Measurements from ENCODE around the gene AMBRA1. TPM values are rescaled to one million over a fixed set of nuclear protein-coding genes. Genes with fewer than 3 reads are reported as not detected.
A peak's percentile ranks its signal among the peaks of the same experiment; 100 is the strongest.

AMBRA1 gene
- total RNA-seq, 1 donor from 2014 or later = 45.3 TPM

GRCh38 chr11:46528445-46529094 is 65.3 kb downstream of the AMBRA1 start:
- peak overlapping the region; percentile 47 for H3K27ac Mint-ChIP-seq
- H3K9me3 Mint-ChIP-seq (ENCODE audit: low read depth) = no peaks in the 10 kb centered on the region
- TF ChIP-seq CTCF (IDR thresholded peaks at IDR 0.05; ENCODE audit: unreplicated experiment) = no peak
- H3K27me3 Mint-ChIP-seq = no peaks in the 10 kb centered on the region
- H3K4me3 Mint-ChIP-seq (ENCODE audit: low read depth) = no peak overlapping the region
- DNase-seq (ENCODE audit: low spot score, unreplicated experiment) = no peak
- H3K4me1 Mint-ChIP-seq (ENCODE audit: low read depth) = peaks cover 10% of the 10 kb centered on the region
- peaks cover 1% of the 10 kb centered on the region for H3K36me3 Mint-ChIP-seq (ENCODE audit: insufficient read depth)

GRCh38 chr11:46527591-46528130 is 66.2 kb downstream of the AMBRA1 start:
- H3K4me3 Mint-ChIP-seq (ENCODE audit: low read depth) = no peak overlapping the region
- H3K27ac Mint-ChIP-seq = no peak overlapping the region
- DNase-seq (ENCODE audit: low spot score, unreplicated experiment) = no peak
- H3K9me3 Mint-ChIP-seq (ENCODE audit: low read depth) = no peaks in the 10 kb centered on the region
- H3K36me3 Mint-ChIP-seq (ENCODE audit: insufficient read depth) = no peaks in the 10 kb centered on the region
- H3K4me1 Mint-ChIP-seq (ENCODE audit: low read depth) = peaks cover 14% of the 10 kb centered on the region
- TF ChIP-seq CTCF (IDR thresholded peaks at IDR 0.05; ENCODE audit: unreplicated experiment) = no peak
- no peaks in the 10 kb centered on the region for H3K27me3 Mint-ChIP-seq

GRCh38 chr11:46526216-46527215 is 67.3 kb downstream of the AMBRA1 start:
- Mint-ChIP-seq H3K4me1 (ENCODE audit: low read depth) (peaks cover 18% of the 10 kb centered on the region), H3K9me3 (ENCODE audit: low read depth) (no peaks in the 10 kb centered on the region), H3K27me3 (no peaks in the 10 kb centered on the region), H3K27ac (no peak overlapping the region), H3K4me3 (ENCODE audit: low read depth) (no peak overlapping the region), H3K36me3 (ENCODE audit: insufficient read depth) (no peaks in the 10 kb centered on the region)
- no peak for DNase-seq (ENCODE audit: low spot score, unreplicated experiment)
- TF ChIP-seq CTCF (IDR thresholded peaks at IDR 0.05; ENCODE audit: unreplicated experiment) = no peak

- Mint-ChIP-seq H3K9me3 (ENCODE audit: low read depth) (no peaks in the 10 kb centered on the region), H3K4me1 (ENCODE audit: low read depth) (peaks cover 26% of the 10 kb centered on the region), H3K36me3 (ENCODE audit: insufficient read depth) (no peaks in the 10 kb centered on the region), H3K27ac (no peak overlapping the region), H3K27me3 (no peaks in the 10 kb centered on the region), H3K4me3 (ENCODE audit: low read depth) (no peak overlapping the region)
- no peak for DNase-seq (ENCODE audit: low spot score, unreplicated experiment)
- TF ChIP-seq CTCF (IDR thresholded peaks at IDR 0.05; ENCODE audit: unreplicated experiment) = no peak
These were observed 69.5 kb downstream of the AMBRA1 start for GRCh38 chr11:46524201-46524770.

GRCh38 chr11:46523290-46523689 is 70.5 kb downstream of the AMBRA1 start:
- Mint-ChIP-seq H3K27me3 (no peaks in the 10 kb centered on the region), H3K27ac (peak overlapping the region; percentile 88)
- no peak for TF ChIP-seq CTCF (IDR thresholded peaks at IDR 0.05; ENCODE audit: unreplicated experiment)

More at GRCh38 chr11:46523290-46523689, 70.5 kb downstream of the AMBRA1 start:
- DNase-seq (ENCODE audit: low spot score, unreplicated experiment) = no peak
- peak overlapping the region; percentile 36 for H3K4me3 Mint-ChIP-seq (ENCODE audit: low read depth)
- H3K36me3 Mint-ChIP-seq (ENCODE audit: insufficient read depth) = no peaks in the 10 kb centered on the region
- peaks cover 29% of the 10 kb centered on the region for H3K4me1 Mint-ChIP-seq (ENCODE audit: low read depth)
- no peaks in the 10 kb centered on the region for H3K9me3 Mint-ChIP-seq (ENCODE audit: low read depth)

Measured in progenitor cell of endocrine pancreas (in vitro differentiated cells).